GM19023 (cell line): ENCODE results near the gene SLC27A3.
"Not testable (repeated sequence)": the region's sequence is repeated elsewhere in the genome, so short reads cannot be mapped to it uniquely, and the experiment has no call there.

ENCODE experiments used
- ATAC-seq: cut with Tn5 transposase; IDR thresholded peaks from one replicate; pipeline ENCODE4 v1.9.1; 2021; ENCODE audit warnings: mild to moderate bottlenecking, moderate library complexity; ENCODE audit not compliant: unreplicated experiment

SLC27A3 gene

DNA sequence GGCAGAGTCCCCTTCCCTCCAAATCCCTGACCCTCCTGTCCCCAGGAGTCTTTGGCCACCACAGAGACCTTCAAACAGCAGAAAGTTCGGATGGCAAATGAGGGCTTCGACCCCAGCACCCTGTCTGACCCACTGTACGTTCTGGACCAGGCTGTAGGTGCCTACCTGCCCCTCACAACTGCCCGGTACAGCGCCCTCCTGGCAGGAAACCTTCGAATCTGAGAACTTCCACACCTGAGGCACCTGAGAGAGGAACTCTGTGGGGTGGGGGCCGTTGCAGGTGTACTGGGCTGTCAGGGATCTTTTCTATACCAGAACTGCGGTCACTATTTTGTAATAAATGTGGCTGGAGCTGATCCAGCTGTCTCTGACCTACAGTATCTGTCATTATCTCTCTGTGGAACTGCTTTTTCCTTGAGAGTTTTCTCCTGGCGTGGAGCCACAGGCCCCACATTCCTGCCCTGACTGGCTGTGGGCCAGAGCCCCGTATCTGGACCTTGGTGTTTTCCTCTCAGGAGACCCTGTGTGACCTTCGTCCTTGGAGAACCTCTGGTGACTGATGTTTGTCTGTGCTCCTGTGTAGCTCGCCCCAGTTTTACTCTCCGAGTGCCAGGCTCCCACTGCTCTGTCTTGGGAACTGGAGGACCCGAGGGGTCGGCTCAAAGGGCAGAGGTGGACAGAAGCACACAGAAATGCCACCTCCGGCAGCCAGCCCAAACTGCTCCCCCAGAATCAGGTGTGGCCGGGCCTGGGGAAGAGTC lies 4.8 kb downstream of the SLC27A3 start:
- ATAC-seq: no peak

DNA sequence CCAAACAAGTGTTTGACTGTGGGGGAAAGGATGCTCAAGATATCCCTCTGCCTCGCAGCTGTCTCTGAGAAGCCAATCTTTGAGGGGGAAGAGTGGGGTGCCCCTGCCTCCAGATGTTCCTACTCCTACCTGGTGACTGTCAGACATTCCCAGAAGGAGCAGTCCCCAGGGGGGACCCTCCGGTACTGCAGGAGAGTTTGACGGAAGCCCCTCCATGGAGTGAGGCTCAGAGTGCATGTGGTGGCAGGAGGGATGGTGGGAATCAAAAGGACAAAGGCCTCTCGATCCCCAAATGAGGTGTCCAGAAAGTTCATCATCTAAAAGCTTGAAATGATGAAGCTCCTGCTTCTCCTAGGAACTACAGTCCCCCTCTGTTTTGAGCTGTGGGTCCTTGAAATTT lies 5.3 kb downstream of the SLC27A3 start:
- no peak for ATAC-seq

DNA sequence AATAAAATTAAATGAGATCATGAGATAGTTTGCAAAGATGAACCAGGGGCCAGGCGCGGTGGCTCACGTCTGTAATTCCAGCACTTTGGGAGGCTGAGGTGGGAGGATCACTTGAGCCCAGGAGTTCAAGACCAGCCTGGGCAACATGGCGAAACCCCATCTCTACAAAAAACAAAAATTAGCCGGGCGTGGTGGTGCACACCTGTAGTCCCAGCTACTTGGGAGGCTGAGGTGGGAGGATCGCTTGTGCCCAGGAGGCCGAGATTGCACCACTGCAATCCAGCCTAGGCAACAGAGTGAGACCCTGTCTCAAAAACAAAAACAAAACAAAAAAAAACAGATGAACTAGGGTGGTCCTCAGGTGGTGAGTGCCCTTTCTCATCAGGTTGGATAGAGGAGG lies 7.4 kb downstream of the SLC27A3 start:
- not testable (repeated sequence) for ATAC-seq

GRCh38 chr1:153783233-153784190 lies 8.3 kb downstream of the SLC27A3 start:
- ATAC-seq: peak; percentile 90

DNA sequence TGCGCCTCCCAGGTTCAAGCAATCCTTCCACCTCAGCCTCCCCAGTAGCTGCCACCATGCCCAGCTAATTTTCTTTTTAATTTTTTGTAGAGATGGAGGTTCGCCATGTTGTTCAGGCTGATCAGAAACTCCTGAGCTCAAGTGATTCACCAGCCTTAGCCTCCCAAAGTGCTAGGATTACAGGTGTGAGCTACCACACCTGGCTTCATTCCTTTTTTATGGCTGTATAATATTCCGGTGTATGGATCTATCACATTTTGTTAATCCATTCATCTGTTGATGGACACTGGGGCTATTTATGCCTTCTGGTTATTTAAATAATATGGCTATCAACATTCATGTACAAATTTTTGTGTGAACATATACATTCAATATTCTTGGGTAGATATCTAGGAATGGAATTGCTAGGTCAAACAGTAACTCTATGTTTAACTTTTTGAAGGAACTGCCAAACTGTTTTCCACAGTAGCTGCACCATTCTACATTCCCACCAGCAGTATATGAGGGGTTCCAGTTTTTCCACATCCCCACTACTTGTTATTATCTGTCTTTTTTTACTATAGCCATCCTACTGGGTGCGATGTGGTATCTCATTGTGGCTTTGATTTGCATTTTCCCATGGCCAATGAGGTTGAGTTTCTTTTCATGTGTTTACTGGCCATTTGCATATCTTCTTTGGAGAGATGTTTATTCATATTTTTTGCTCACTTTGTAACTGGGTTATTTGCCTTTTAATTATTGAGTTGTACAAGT lies 11.0 kb downstream of the SLC27A3 start:
- ATAC-seq: no peak

GRCh38 chr1:153789478-153790034 lies 14.3 kb downstream of the SLC27A3 start:
- no peak for ATAC-seq

DNA sequence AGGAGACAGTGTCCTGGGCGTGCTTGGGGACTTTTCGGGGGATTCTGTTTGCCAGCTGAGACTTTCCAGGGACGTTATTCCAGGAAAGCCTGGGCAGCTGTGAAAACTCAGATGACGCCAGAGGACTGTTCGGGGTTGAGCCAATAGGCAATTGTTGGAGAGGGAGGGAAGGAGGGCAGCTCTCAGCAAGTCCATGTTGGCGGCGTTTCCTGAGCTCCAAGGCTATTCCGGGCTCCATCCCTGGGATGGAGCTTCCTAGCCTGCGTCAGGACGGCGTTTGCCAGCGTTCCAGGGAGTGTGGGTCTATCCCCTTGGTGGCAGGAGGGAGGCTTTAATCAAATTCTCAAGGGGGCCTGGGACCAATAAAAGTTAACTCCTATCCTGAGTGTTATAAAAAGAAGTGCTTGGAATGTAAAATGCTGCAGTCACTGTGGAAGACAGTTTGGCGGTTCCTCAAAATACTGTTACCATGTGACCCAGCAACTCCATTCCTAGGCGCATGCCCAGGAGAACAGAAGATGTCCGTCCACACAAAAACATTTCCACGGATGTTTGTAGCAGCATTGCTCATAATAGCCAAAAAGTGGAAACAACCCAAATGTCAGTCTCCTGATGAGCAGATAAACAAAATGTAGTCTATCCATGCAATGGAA lies 15.2 kb downstream of the SLC27A3 start:
- peak; percentile 6 for ATAC-seq

GRCh38 chr1:153790966-153791647 lies 15.9 kb downstream of the SLC27A3 start:
- peak; percentile 85 for ATAC-seq

DNA sequence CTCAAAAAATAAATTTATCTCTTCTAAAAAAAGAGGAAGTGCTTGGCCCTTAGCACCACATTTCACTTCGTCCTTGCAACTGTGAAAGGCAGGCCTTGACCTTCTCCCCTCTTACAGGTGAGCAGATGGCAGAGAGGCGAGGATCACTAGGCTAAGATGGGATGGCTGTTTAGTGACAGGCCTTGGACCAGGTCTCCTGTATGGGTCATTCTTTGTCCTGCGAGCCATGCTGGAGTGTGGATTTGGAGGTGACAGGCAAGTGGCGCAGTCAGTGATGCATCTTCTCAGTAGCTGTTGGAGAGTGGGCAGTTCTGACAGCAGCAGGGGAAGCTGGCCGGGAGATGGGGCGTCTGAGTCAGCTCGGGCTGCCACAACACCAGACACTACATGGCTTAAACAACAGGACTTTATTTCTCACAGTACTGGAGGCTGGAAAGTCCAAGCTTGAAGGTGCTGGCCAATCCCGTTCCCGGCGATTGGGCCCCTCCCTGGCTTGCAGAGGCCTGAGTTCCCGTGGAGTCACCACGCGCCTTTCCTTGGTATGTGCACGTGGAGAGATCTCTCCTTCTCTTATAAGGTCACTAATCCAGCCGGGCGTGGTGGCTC lies 16.5 kb downstream of the SLC27A3 start:
- ATAC-seq: peak; percentile 7

DNA sequence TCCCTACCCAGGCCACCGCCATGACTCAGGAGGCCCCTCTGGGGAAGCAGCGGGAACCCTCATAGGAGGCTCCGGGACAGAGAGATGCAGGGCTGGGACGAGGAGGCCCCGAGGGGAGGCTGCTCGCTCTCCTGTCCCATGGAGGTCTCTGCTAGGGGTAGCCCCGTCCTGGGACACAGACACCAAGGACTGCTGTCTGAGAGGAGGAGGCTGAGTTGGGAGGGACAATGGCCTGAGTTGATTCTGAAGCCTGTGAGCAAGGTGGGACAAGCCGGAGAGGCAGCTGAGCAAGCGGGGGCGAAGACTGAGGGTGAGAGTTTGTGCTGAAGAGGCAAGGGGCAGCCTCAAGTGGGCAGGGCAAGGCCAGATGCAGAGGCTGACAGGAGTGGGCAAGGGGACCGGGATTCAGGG lies 17.4 kb downstream of the SLC27A3 start:
- no peak for ATAC-seq

DNA sequence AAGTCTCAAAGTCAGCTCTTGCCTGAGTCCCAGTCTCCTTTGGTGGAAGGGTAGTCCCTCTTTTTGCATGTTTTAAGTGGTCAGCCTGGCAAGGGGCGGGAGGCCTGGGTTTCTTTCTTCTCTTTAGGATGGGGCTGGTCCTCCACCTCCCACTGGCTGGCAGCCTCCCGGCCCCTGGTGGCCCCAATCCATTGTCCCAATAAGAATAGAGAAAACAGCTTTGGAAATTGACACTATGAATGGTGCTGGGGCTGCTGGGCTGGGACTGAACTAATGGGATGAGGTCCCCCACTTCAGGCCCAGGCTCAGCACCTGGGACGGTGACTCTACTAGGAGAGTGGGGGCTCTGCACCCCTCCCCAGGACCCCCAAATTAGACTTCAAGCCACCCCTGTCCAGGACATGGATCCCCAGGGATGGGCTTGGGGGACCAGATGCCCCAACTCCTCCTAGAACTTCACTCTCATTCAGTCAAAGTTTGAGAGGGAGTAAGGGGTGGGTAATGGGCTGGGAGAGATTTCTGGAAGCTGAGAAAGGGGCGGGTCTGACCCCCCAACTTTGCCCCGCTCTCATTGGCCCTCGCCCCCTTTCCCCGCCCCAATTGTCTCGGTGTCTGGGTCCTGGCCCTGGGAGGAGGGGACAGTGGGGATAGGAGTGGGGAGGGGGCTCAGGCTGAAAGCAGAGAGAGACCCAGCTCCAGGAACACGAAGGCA lies 18.2 kb downstream of the SLC27A3 start:
- no peak for ATAC-seq

GRCh38 chr1:153793973-153794615 lies 18.9 kb downstream of the SLC27A3 start:
- no peak for ATAC-seq

DNA sequence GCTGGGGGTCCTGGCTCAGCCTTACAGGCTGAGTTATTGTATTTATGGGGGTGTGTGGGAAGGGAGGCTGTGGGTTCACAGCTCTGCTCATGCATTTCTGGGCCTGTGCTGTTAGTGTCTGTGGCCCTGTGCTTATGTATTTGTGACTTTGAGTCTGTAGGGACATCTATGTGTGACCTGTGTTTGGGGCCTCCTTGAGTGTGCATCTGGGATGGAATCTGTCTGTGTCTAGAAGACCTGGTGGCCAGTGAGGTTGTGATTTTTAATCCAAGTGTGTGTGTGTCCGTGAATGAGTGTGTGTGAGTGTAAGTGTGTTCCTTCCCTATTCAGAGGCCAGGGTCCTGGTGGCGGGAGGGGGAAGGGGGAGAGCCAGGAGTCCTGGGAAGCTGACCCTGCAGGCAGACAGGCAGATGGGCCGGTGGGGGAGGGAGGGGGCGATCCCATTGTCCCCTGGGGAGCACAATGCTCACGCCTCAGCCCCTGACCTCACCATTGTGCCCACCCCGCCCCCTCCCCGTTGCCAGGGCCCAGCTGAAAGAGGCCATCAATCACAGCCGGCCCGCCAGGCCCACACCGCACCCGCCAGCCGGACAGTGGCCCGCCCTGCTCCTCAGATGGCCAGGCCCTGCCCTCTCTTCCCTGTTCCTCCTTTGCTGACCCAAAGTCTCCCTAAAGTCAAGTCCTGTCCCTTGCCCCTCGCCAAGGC lies 19.6 kb downstream of the SLC27A3 start:
- ATAC-seq: no peak

DNA sequence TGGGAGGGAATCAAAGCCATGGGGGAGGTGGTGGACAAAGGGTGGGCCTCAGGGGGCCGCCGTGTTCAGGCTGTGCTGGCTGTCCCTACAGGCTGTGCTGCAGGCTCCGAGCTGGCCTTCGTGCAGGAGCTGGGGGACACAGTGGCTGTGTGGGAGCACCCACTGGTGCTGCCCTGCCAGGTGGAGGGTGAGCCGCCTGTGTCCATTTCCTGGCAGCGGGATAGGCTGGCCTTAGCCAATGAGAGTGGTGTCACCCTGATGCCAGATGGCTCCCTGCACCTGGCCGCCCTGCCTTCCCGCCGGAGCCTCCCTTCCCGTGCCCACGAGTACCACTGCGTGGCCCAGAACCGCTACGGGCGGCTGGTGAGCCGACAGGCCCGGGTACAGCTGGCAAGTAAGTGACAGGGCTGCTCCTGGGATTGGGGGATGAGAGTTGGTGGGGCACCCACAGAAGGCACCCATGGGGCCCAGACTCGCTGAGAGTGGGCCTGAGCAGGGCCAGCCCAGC lies 20.2 kb downstream of the SLC27A3 start:
- ATAC-seq: no peak

GRCh38 chr1:153795934-153796785 lies 21.0 kb downstream of the SLC27A3 start:
- ATAC-seq: no peak
